Astrocyte of the cerebellum (primary cell): ENCODE results near the gene FOXB1.

Experiments
- DNase-seq: peaks from one replicate; pipeline ENCODE4 v3.0.0-alpha.2; 2011; ENCODE audit warnings: low read depth
- H3K4me3 ChIP-seq: 2 replicates; pipeline ENCODE4 v1.5.1; 2011; ENCODE audit warnings: mild to moderate bottlenecking, low read depth, low read length, moderate library complexity
- CTCF ChIP-seq: IDR thresholded peaks from 2 replicates; pipeline ENCODE4 v1.5.1; 2012; ENCODE audit warnings: low read length, low read depth, moderate library complexity, mild to moderate bottlenecking; ENCODE audit errors: missing control alignments
- in situ Hi-C: cut with HindIII; loops from 2 replicates; pipeline ENCODE4 v1.10.0; 2017; ENCODE audit warnings: low sequenced_read_pairs

The FOXB1 gene

GRCh38 chr15:60004009-60004845, at the start of gene FOXB1:
TSS of gene FOXB1 (plus strand) at chr15:60004311. CDS start at chr15:60004964, 653 bp downstream.
- in situ Hi-C loops = no loop called here
- TF ChIP-seq CTCF = peak; percentile 8
- no peak for DNase-seq
- H3K4me3 ChIP-seq = peak within 1 kb of the TSS; percentile 28

GRCh38 chr15:59958288-59958687, 45.8 kb upstream of the FOXB1 start:
- no peak for TF ChIP-seq CTCF
- no peak overlapping the region for H3K4me3 ChIP-seq
- in situ Hi-C loops = no loop called here
- no peak for DNase-seq

- no peak for DNase-seq
- H3K4me3 ChIP-seq = no peak overlapping the region
- in situ Hi-C loops = no loop called here
- no peak for TF ChIP-seq CTCF
Measured at GRCh38 chr15:59960318-59960717, 43.8 kb upstream of the FOXB1 start.

- TF ChIP-seq CTCF = no peak
- no peak for DNase-seq
Measured at GRCh38 chr15:59963322-59963721, 40.8 kb upstream of the FOXB1 start.

GRCh38 chr15:59963925-59964324, 40.2 kb upstream of the FOXB1 start:
- DNase-seq = no peak
- no peak overlapping the region for H3K4me3 ChIP-seq
- in situ Hi-C loops = no loop called here
- TF ChIP-seq CTCF = no peak

More at GRCh38 chr15:59963322-59963721, 40.8 kb upstream of the FOXB1 start:
- in situ Hi-C loops = no loop called here
- no peak overlapping the region for H3K4me3 ChIP-seq

- H3K4me3 ChIP-seq = no peak overlapping the region
- in situ Hi-C loops = loop anchor here (5.0 kb wide), 1 partner anchor 62 kb away; no protein-coding TSS in a partner anchor
- TF ChIP-seq CTCF = no peak
- DNase-seq = no peak
Measured at GRCh38 chr15:59965741-59966140, 38.4 kb upstream of the FOXB1 start.
